Transverse colon (tissue), 4 donors: ENCODE measurements around the gene CCDC82.

ENCODE experiments used
- POLR2A ChIP-seq: fragments of 450-650 bp; IDR thresholded peaks from one replicate; pipeline ENCODE4 v1.6.1; 2016; ENCODE audit warnings: antibody characterized with exemption, mild to moderate bottlenecking, moderate library complexity
- POLR2AphosphoS5 ChIP-seq, 3 donors: sonication (generic); formaldehyde crosslinking; IDR thresholded peaks; one replicate each; pipeline ENCODE4 v1.6.1; 2016; ENCODE audit warnings: antibody characterized with exemption in 3 of 3
- TF ChIP-seq, protein P1 (sequence below), 5 experiments: fragments of 200-600 bp in 3 of 5; fragments of 450-650 bp in 2 of 5; sonication (generic) in 3 of 5; IDR thresholded peaks; 1 replicate in 2 of 5; 2 replicates in 3 of 5; pipeline ENCODE4 v1.5.1; 2016 to 2017; ENCODE audit warnings: antibody characterized with exemption in 5 of 5, inconsistent platforms in 3 of 5, mild to moderate bottlenecking in 2 of 5, moderate library complexity in 1 of 5

GRCh38 chr11:96311120-96311568 lies 78.6 kb downstream of the CCDC82 start:
- TF ChIP-seq POLR2AphosphoS5 (IDR thresholded peaks at IDR 0.05) (peak in 2 of 3 donors; percentile 37 to 43), POLR2A (no peak)
- TF ChIP-seq, protein P1, sequence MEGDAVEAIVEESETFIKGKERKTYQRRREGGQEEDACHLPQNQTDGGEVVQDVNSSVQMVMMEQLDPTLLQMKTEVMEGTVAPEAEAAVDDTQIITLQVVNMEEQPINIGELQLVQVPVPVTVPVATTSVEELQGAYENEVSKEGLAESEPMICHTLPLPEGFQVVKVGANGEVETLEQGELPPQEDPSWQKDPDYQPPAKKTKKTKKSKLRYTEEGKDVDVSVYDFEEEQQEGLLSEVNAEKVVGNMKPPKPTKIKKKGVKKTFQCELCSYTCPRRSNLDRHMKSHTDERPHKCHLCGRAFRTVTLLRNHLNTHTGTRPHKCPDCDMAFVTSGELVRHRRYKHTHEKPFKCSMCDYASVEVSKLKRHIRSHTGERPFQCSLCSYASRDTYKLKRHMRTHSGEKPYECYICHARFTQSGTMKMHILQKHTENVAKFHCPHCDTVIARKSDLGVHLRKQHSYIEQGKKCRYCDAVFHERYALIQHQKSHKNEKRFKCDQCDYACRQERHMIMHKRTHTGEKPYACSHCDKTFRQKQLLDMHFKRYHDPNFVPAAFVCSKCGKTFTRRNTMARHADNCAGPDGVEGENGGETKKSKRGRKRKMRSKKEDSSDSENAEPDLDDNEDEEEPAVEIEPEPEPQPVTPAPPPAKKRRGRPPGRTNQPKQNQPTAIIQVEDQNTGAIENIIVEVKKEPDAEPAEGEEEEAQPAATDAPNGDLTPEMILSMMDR (IDR thresholded peaks at IDR 0.05), result no peak
